PC-3 (cell line): ENCODE results near the gene CFP. TPM values are rescaled to one million over a fixed set of nuclear protein-coding genes. Genes with fewer than 3 reads are reported as not detected.

Source experiments
- ATAC-seq: fragments of 200-7000 bp; cut with Tn5 transposase; 2 replicates; pipeline ENCODE4 v1.9.1; 2020; ENCODE audit warnings: mild to moderate bottlenecking, moderate library complexity
- BruUV-seq: library from RNA; stranded (reverse); fragments of 400-500 nt; replicated peaks from 2 replicates; lab custom pipeline; 2021; lab: Mats Ljungman, UMichigan
- CTCF ChIA-PET: fragments of 300-600 bp; sonication (Branson Sonifier 250); formaldehyde crosslinking; loops from one replicate; lab custom pipeline; 2022; ENCODE audit warnings: antibody characterized with exemption; lab: Charles Lee
- POLR2A ChIA-PET: fragments of 300-600 bp; sonication (Branson Sonifier 250); formaldehyde crosslinking; loops from one replicate; lab custom pipeline; 2022; ENCODE audit warnings: antibody characterized with exemption; ENCODE audit not compliant: unreplicated experiment; lab: Charles Lee
- DNase-seq: peaks from one replicate; pipeline ENCODE4 v3.0.0-alpha.2; 2015
- H2AFZ ChIP-seq: fragments of 300-600 bp; sonication (generic); 2 replicates; pipeline ENCODE4 v1.6.0; 2016; ENCODE audit warnings: antibody characterized with exemption, low read length
- H3F3A ChIP-seq: fragments of 300-600 bp; sonication (generic); one replicate; pipeline ENCODE4 v1.6.0; 2017; ENCODE audit warnings: antibody characterized with exemption, low read length, control low read depth, mild to moderate bottlenecking; ENCODE audit not compliant: unreplicated experiment
- H3K27ac ChIP-seq: fragments of 300-600 bp; sonication (generic); 2 replicates; pipeline ENCODE4 v1.5.1; 2016; ENCODE audit warnings: mild to moderate bottlenecking, low read length
- H3K27me3 ChIP-seq: fragments of 300-600 bp; sonication (generic); 2 replicates; pipeline ENCODE4 v1.6.1; 2016; ENCODE audit warnings: low read length, mixed read lengths
- H3K36me3 ChIP-seq: fragments of 300-600 bp; sonication (generic); 2 replicates; pipeline ENCODE4 v1.6.1; 2016; ENCODE audit warnings: low read depth, mixed run types, low read length, mixed read lengths
- H3K4me1 ChIP-seq: fragments of 300-600 bp; sonication (generic); 2 replicates; pipeline ENCODE4 v1.5.1; 2016; ENCODE audit warnings: low read length; ENCODE audit not compliant: insufficient read depth
- H3K4me2 ChIP-seq: fragments of 300-600 bp; sonication (generic); 2 replicates; pipeline ENCODE4 v1.6.0; 2016; ENCODE audit warnings: low read length
- H3K4me3 ChIP-seq: fragments of 300-600 bp; sonication (generic); 2 replicates; pipeline ENCODE4 v1.5.1; 2016; ENCODE audit warnings: mild to moderate bottlenecking, low read length, mixed read lengths
- H3K79me2 ChIP-seq: fragments of 300-600 bp; sonication (generic); 2 replicates; pipeline ENCODE4 v1.6.1; 2017; ENCODE audit warnings: low read length, mixed read lengths
- H3K9ac ChIP-seq: fragments of 300-600 bp; sonication (generic); 2 replicates; pipeline ENCODE4 v1.6.0; 2016; ENCODE audit warnings: mild to moderate bottlenecking, low read length
- H3K9me2 ChIP-seq: fragments of 300-600 bp; sonication (generic); replicated peaks from 2 replicates; pipeline ENCODE4 v1.6.1; 2016; ENCODE audit warnings: mixed run types, low read length, mixed read lengths
- H3K9me3 ChIP-seq: fragments of 300-600 bp; sonication (generic); 2 replicates; pipeline ENCODE4 v1.6.1; 2016; ENCODE audit warnings: low read length, mixed read lengths
- H4K20me1 ChIP-seq: fragments of 300-600 bp; sonication (generic); 2 replicates; pipeline ENCODE4 v1.6.1; 2016; ENCODE audit warnings: low read length, mixed read lengths
- CTCF ChIP-seq: fragments of 300-600 bp; sonication (generic); conservative IDR thresholded peaks from 2 replicates; pipeline ENCODE4 v1.5.1; 2017; ENCODE audit warnings: antibody characterized with exemption, low read depth, mild to moderate bottlenecking, low read length
- EZH2 ChIP-seq: fragments of 300-600 bp; sonication (generic); IDR thresholded peaks from one replicate; pipeline ENCODE4 v1.6.1; 2017; ENCODE audit warnings: antibody characterized with exemption, mild to moderate bottlenecking, low read length; ENCODE audit not compliant: unreplicated experiment
- EZH2phosphoT487 ChIP-seq: fragments of 300-600 bp; sonication (generic); IDR thresholded peaks from 2 replicates; pipeline ENCODE4 v1.6.1; 2018; ENCODE audit warnings: mild to moderate bottlenecking, antibody characterized with exemption, low read length, borderline replicate concordance
- intact Hi-C: fragments of 100-400 bp; cut with micrococcal nuclease; formaldehyde crosslinking; loops from 2 replicates; pipeline ENCODE4 v1.9.0; 2023
- total RNA-seq: library from RNA; depleted of rRNA; stranded (reverse); fragments of >200 nt; gene quantifications from 2 replicates; pipeline ENCODE4 v1.2.3, GENCODE V29; 2014

Gene CFP
- total RNA-seq, 1 experiment from 2014 or later, result 1.9 TPM

GRCh38 chrX:47576021-47576898, 53.5 kb downstream of the CFP start:
- intact Hi-C loops, result no loop called here
- Histone ChIP-seq H4K20me1 (no peaks in the 10 kb centered on the region), H3K4me3 (no peak overlapping the region), H2AFZ (no peak overlapping the region), H3K9me3 (no peaks in the 10 kb centered on the region), H3K9me2 (no peaks in the 10 kb centered on the region), H3K9ac (no peak overlapping the region), H3K27me3 (no peaks in the 10 kb centered on the region), H3K4me1 (peaks cover 26% of the 10 kb centered on the region), H3F3A (no peaks in the 10 kb centered on the region), H3K4me2 (no peak overlapping the region), H3K27ac (no peak overlapping the region), H3K36me3 (no peaks in the 10 kb centered on the region; the same call in 1 of the 2 replicates), H3K79me2 (no peaks in the 10 kb centered on the region)
- POLR2A ChIA-PET, result no interaction called here
- DNase-seq (no peak), ATAC-seq (no peak)
- no TSS peak for BruUV-seq
- no peak for TF ChIP-seq EZH2
- no peak for TF ChIP-seq EZH2phosphoT487
- TF ChIP-seq CTCF, result no peak
- CTCF ChIA-PET, result no interaction called here

- no peaks in the 10 kb centered on the region for H4K20me1 ChIP-seq
- no TSS peak for BruUV-seq
- intact Hi-C loops, result no loop called here
- ChIA-PET POLR2A (no interaction called here), CTCF (no interaction called here)
- no peaks in the 10 kb centered on the region for H3F3A ChIP-seq
- DNase-seq (no peak), ATAC-seq (no peak)
- no peaks in the 10 kb centered on the region for H3K9me2 ChIP-seq
- H3K9ac ChIP-seq, result no peak overlapping the region
- H3K27me3 ChIP-seq, result no peaks in the 10 kb centered on the region
- H3K4me2 ChIP-seq, result no peak overlapping the region
- no peak for TF ChIP-seq EZH2phosphoT487
- TF ChIP-seq EZH2, result no peak
- TF ChIP-seq CTCF, result no peak
- no peaks in the 10 kb centered on the region for H3K9me3 ChIP-seq
- no peaks in the 10 kb centered on the region; the same call in 1 of the 2 replicates for H3K36me3 ChIP-seq
- H3K4me3 ChIP-seq, result no peak overlapping the region
- H3K27ac ChIP-seq, result no peak overlapping the region
- H2AFZ ChIP-seq, result no peak overlapping the region
- peaks cover 22% of the 10 kb centered on the region for H3K4me1 ChIP-seq
- H3K79me2 ChIP-seq, result no peaks in the 10 kb centered on the region
Observed at GRCh38 chrX:47574547-47575301, 55.0 kb downstream of the CFP start.
